HL-60 (cell line): ENCODE data around the gene FOXA2.

ENCODE experiments used
- DNase-seq, 2 experiments: peaks; one replicate each; pipeline ENCODE4 v3.0.0-alpha.2; 2010 to 2020; ENCODE audit warnings: low read depth in 1 of 2, low spot score in 1 of 2
- H3K27ac ChIP-seq: fragments of 250-450 bp; sonication (Bioruptor Pico); replicated peaks from 2 replicates; pipeline ENCODE4 v1.5.1; 2020; ENCODE audit warnings: mild to moderate bottlenecking, moderate library complexity
- H3K27me3 ChIP-seq: fragments of 250-450 bp; sonication (Bioruptor Pico); 2 replicates; pipeline ENCODE4 v1.5.1; 2021; ENCODE audit warnings: mild to moderate bottlenecking, moderate library complexity; ENCODE audit not compliant: insufficient read depth, poor library complexity, severe bottlenecking
- H3K4me3 ChIP-seq: replicated peaks from 2 replicates; pipeline ENCODE4 v1.5.1; 2011; ENCODE audit warnings: mild to moderate bottlenecking, control low read depth, low read length; ENCODE audit not compliant: insufficient read depth
- CTCF ChIP-seq: IDR thresholded peaks from one replicate; pipeline ENCODE4 v1.5.1; 2011; ENCODE audit warnings: low read length, control low read depth, inconsistent platforms; ENCODE audit not compliant: insufficient read depth
- GABPA ChIP-seq: IDR thresholded peaks from 2 replicates; pipeline ENCODE4 v1.6.1; 2012; ENCODE audit warnings: low read depth
- POLR2AphosphoS5 ChIP-seq: IDR thresholded peaks from 2 replicates; pipeline ENCODE4 v1.6.1; 2012; ENCODE audit warnings: low read depth
- REST ChIP-seq: IDR thresholded peaks from 2 replicates; pipeline ENCODE4 v1.6.1; 2012; ENCODE audit warnings: low read depth; ENCODE audit not compliant: insufficient replicate concordance
- SPI1 ChIP-seq: IDR thresholded peaks from 2 replicates; pipeline ENCODE4 v1.6.1; 2012; ENCODE audit warnings: low read depth, mild to moderate bottlenecking, borderline replicate concordance

Gene FOXA2

GRCh38 chr20:22546344-22546743 is 38.0 kb downstream of the FOXA2 start:
- Histone ChIP-seq H3K4me3 (no peak overlapping the region), H3K27ac (no peak overlapping the region), H3K27me3 (peaks cover 4% of the 10 kb centered on the region)
- DNase-seq, result no peak
- TF ChIP-seq REST (no peak), POLR2AphosphoS5 (no peak), CTCF (no peak), GABPA (no peak), SPI1 (no peak)

GRCh38 chr20:22545045-22545444 is 39.3 kb downstream of the FOXA2 start:
- Histone ChIP-seq H3K27me3 (peaks cover 4% of the 10 kb centered on the region), H3K27ac (no peak overlapping the region), H3K4me3 (no peak overlapping the region)
- DNase-seq, result no peak
- TF ChIP-seq REST (no peak), SPI1 (no peak), GABPA (no peak), CTCF (no peak), POLR2AphosphoS5 (no peak)

GRCh38 chr20:22544462-22544861 is 39.9 kb downstream of the FOXA2 start:
- no peak for DNase-seq
- Histone ChIP-seq H3K4me3 (no peak overlapping the region), H3K27me3 (peaks cover 4% of the 10 kb centered on the region), H3K27ac (no peak overlapping the region)
- TF ChIP-seq CTCF, result no peak

- TF ChIP-seq REST (no peak), GABPA (no peak), CTCF (no peak), POLR2AphosphoS5 (no peak), SPI1 (no peak)
- peaks cover 4% of the 10 kb centered on the region for H3K27me3 ChIP-seq
- DNase-seq, result no peak
- no peak overlapping the region for H3K27ac ChIP-seq
- H3K4me3 ChIP-seq, result no peak overlapping the region
These were observed 41.9 kb downstream of the FOXA2 start for GRCh38 chr20:22542427-22542826.
